Articular chondrocyte of knee joint (primary cell): ENCODE results near the gene DMRTA2. TPM values are rescaled to one million over a fixed set of nuclear protein-coding genes. Genes with fewer than 3 reads are reported as not detected.

Experiments
- total RNA-seq: library from RNA; depleted of rRNA; stranded (reverse); fragments of >200 nt; gene quantifications from 2 replicates; pipeline ENCODE4 v1.2.3, GENCODE V29; 2012

Gene DMRTA2
- not detected in 2 replicates for total RNA-seq

GRCh38 chr1:50422946-50423669 is at the start of gene DMRTA2:
DMRTA2 (minus strand) TSS chr1:50423443; CDS start chr1:50421536, 1,907 bp downstream.

